ENCODE data around the gene OR1L8.

The OR1L8 gene

DNA sequence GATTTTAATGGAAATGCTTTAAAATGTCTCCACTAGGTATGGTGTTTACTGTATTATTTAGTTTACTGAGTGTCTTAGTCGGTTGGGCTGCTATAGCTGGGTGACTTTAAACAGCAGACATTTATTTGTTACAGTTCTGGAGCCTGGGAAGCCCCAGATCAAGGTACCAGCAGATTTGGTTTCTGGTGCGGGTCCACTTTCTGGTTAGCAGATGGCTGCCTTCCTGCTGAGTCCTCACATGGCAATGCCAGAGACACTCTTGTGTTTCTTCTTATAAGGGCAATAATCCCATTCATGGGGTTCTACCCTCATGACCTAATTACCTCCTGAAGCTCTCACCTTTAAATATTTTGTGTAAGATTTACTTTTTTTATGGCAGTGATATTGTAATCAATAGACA, 65.0 kb downstream of the OR1L8 start:
- DNase-seq (ENCODE audit: low spot score) (no peak), FAIRE-seq (no peak)

All from urothelium cell line (cell line).